ENCODE data around the gene ST8SIA1.
"Not testable (repeated sequence)": the region's sequence is repeated elsewhere in the genome, so short reads cannot be mapped to it uniquely, and the experiment has no call there.

The ST8SIA1 gene

DNA sequence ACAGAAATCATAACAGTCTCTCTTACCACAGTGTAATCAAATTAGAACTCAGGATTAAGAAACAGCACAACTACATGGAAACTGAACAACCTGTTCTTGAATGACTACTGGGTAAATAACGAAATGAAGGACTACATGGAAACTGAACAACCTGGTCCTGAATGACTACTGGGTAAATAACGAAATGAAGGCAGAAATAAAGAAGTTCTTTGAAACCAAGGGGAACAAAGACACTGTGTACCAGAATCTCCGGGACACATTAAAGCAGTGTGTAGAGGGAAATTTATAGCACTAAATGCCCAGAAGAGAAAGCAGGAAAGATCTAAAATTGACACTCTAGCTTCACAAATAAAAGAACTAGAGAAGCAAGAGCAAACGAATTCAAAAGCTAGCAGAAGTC lies 185.2 kb downstream of the ST8SIA1 start:
- DNase-seq = not testable (repeated sequence)

- DNase-seq = peak; percentile 62
These were observed 187.8 kb downstream of the ST8SIA1 start for GRCh38 chr12:22146686-22147085.

Measured in CD4-positive, alpha-beta T cell treated with Interleukin-12 subunit alpha and Interleukin-12 subunit beta, for 1 hour (primary cell).